Measurements from ENCODE around the gene AMBRA1.

AMBRA1 gene

DNA sequence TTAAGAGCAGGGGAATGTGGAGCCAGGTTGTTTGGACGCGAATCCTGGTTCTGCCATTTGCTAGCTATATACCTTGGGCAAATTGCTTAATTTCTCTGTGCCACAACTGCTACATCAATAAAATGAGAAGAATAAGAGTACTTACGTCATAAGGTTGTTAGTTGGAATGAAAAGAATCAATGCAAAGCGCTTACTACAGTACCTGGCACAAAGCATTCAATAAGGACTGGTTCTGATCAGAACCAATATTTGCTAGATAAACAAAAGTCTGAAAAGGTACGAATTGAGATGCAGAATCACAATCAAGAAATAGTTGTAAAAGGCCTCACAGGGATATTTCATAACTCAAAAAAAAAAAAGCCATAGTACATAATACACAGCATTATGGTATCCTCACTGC, 11.2 kb downstream of the AMBRA1 start:
- Histone ChIP-seq H3K9me3 (peaks cover 5% of the 10 kb centered on the region; the same call in 1 of the 2 replicates), H3K4me3 (no peak overlapping the region), H3K4me2 (no peak overlapping the region), H3K9ac (no peak overlapping the region), H3K4me1 (no peaks in the 10 kb centered on the region), H3K36me3 (peaks cover 33% of the 10 kb centered on the region), H3K27ac (no peak overlapping the region), H3K27me3 (no peaks in the 10 kb centered on the region), H4K20me1 (peaks cover 70% of the 10 kb centered on the region)
- TF ChIP-seq Cebpa-rat (IDR thresholded peaks at IDR 0.05): no peak

DNA sequence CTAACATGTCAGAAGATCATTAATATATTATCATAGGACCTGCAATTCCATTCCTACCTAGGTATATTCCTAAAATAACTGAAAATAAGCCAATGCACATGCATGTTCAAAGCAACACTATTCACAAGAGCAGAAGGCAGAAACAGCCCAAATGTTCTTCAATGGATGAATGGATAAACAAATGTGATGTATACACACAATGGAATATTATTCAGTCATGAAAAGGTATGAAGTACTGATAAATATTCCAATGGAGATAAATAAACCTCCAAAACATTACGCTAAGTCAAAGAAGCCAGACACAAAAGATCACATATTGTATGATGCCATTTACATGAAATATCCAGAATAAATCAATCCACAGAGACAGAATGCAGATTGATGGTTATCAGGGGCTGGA, 16.8 kb downstream of the AMBRA1 start:
- H3K9me3 ChIP-seq: peaks cover 15% of the 10 kb centered on the region; the same call in 1 of the 2 replicates
- H3K4me2 ChIP-seq: no peak overlapping the region
- H3K27me3 ChIP-seq: no peaks in the 10 kb centered on the region
- no peak overlapping the region for H3K9ac ChIP-seq
- peaks cover 41% of the 10 kb centered on the region for H3K36me3 ChIP-seq
- peaks cover 81% of the 10 kb centered on the region for H4K20me1 ChIP-seq
- no peaks in the 10 kb centered on the region for H3K4me1 ChIP-seq
- H3K4me3 ChIP-seq: no peak overlapping the region
- no peak for TF ChIP-seq Cebpa-rat (IDR thresholded peaks at IDR 0.05)
- no peak overlapping the region for H3K27ac ChIP-seq

DNA sequence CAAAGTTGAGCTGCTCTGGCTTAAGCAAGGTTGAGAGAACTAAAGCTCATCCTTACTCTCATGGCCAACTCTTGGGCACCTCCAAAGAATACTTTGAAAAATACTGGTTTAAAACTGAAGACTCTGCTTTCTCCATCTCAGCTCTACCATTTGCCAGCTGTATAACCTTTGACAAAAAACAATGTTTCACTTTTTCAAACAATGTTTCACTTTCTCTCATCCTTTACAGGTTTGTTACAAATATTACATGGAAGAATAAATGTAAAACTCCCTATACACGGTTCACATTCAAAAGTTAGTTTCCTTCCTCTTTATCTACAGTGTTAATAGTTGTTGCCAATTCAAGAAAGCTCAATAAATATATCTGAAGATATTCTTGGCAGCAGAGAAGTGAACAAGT, 19.2 kb downstream of the AMBRA1 start:
- TF ChIP-seq Cebpa-rat (IDR thresholded peaks at IDR 0.05): no peak
- H3K27ac ChIP-seq: no peak overlapping the region
- H3K4me2 ChIP-seq: no peak overlapping the region
- peaks cover 31% of the 10 kb centered on the region for H3K36me3 ChIP-seq
- H4K20me1 ChIP-seq: peaks cover 81% of the 10 kb centered on the region
- no peaks in the 10 kb centered on the region for H3K4me1 ChIP-seq
- no peak overlapping the region for H3K4me3 ChIP-seq
- no peak overlapping the region for H3K9ac ChIP-seq
- H3K27me3 ChIP-seq: no peaks in the 10 kb centered on the region
- peaks cover 19% of the 10 kb centered on the region; the same call in 1 of the 2 replicates for H3K9me3 ChIP-seq

DNA sequence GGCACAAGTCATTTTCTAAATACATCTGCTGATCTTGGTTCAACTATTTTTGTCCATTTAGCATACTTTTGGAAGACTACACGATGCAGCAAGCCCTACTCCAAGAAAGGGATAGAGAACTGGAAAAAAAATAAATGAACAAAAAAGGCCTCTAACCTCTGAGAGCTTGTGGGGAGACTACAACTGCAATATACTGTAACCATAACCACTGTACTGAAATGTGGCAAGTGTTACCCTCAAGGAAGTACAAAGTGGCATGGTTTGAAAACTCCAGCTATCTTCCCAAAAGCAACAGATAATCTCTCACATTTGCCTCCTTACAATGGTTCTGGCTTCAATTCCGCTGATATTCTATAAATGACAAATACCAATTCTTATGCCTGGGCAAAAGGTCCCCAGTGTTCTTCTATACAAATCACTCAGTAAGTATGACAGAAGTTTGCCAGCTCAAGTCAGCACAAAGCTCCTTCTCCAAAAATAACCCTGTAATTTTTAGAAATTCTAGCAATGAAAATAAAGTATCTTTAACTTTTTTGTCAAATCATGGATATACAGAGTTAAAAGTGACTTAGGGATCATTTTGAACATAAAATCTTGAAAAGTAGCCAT, 22.9 kb downstream of the AMBRA1 start:
- Histone ChIP-seq H4K20me1 (peaks cover 71% of the 10 kb centered on the region), H3K9me3 (peaks cover 38% of the 10 kb centered on the region), H3K9ac (no peak overlapping the region), H3K4me2 (no peak overlapping the region), H3K4me3 (no peak overlapping the region), H3K27me3 (no peaks in the 10 kb centered on the region), H3K27ac (no peak overlapping the region), H3K4me1 (no peaks in the 10 kb centered on the region), H3K36me3 (peaks cover 34% of the 10 kb centered on the region)
- TF ChIP-seq Cebpa-rat (IDR thresholded peaks at IDR 0.05): no peak

DNA sequence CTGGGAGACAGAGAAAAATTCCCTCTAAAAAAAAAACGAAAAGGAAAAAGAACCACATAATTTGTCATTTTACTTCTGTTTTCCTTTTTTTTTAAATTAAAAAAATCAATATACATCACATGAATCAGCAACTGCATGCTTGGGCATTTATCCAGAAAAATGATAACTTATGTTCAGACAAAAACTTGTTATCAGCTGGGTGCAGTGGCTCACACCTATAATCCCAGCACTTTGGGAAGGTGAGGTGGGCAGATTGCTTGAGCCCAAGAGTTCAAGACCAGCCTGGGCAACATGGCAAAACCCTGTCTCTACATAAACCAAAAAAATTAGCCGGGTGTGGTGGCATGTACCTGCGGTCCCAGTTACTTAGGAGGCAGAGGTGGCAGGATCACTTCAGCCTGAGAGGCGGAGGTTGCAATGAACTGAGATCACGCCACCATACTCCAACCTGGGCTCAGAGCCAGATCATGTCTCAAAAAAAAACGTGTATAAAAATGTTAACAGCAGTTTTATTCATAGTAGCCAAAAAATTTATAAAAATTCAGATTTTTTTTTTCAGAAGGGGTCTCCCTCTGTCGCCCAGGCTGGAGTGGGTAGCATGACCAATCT, 28.5 kb downstream of the AMBRA1 start:
- Histone ChIP-seq H3K9ac (no peak overlapping the region), H3K4me3 (no peak overlapping the region), H3K27me3 (no peaks in the 10 kb centered on the region), H3K4me2 (no peak overlapping the region), H3K36me3 (peaks cover 16% of the 10 kb centered on the region), H4K20me1 (peaks cover 87% of the 10 kb centered on the region), H3K27ac (no peak overlapping the region), H3K4me1 (peaks cover 18% of the 10 kb centered on the region), H3K9me3 (peaks cover 23% of the 10 kb centered on the region)
- no peak for TF ChIP-seq Cebpa-rat (IDR thresholded peaks at IDR 0.05)

DNA sequence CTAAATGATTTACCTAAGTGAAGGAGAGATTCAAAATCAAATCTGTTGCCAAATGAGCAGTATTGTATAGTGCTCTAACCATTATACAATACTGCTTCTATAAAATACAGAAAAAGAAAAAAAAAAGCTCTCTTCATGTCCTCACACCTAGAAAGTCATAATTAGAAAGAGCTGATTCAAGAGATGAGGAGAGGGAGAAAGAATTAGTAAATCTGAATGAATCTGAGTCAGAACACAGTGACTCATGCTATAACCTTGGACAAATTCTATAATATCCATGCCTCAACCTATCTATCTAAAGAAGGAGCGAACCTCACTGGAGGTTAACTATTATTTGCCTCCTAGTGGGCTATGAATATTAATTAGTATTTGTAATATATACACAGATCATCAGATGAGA, 29.4 kb downstream of the AMBRA1 start:
- Histone ChIP-seq H4K20me1 (peaks cover 87% of the 10 kb centered on the region), H3K9me3 (peaks cover 18% of the 10 kb centered on the region), H3K27ac (no peak overlapping the region), H3K4me3 (no peak overlapping the region), H3K9ac (no peak overlapping the region), H3K4me1 (peaks cover 27% of the 10 kb centered on the region), H3K27me3 (no peaks in the 10 kb centered on the region), H3K4me2 (no peak overlapping the region), H3K36me3 (peaks cover 16% of the 10 kb centered on the region)
- TF ChIP-seq Cebpa-rat (IDR thresholded peaks at IDR 0.05): no peak

DNA sequence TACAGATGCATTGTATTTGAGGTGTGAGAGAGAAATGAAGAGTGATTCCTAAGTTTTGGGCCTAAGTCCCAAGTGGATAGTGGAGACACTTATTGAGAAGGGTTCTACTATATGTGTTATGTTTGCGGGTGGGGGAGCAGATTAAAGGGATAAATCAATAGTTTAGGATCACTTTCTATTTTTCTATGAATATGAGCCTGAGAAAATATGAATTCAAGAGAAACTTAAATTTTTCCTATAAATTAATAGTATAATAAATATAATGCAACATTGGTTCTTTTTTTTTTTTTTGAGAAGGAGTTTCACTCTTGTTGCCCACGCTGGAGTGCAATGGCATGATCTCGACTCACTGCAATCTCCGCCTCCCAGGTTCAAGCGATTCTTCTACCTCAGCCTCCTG, 31.3 kb downstream of the AMBRA1 start:
- Histone ChIP-seq H3K9ac (no peak overlapping the region), H4K20me1 (peaks cover 100% of the 10 kb centered on the region), H3K9me3 (peaks cover 3% of the 10 kb centered on the region), H3K27me3 (no peaks in the 10 kb centered on the region), H3K27ac (no peak overlapping the region), H3K4me1 (peaks cover 32% of the 10 kb centered on the region), H3K36me3 (peaks cover 7% of the 10 kb centered on the region), H3K4me3 (no peak overlapping the region), H3K4me2 (no peak overlapping the region)
- TF ChIP-seq Cebpa-rat (IDR thresholded peaks at IDR 0.05): no peak

DNA sequence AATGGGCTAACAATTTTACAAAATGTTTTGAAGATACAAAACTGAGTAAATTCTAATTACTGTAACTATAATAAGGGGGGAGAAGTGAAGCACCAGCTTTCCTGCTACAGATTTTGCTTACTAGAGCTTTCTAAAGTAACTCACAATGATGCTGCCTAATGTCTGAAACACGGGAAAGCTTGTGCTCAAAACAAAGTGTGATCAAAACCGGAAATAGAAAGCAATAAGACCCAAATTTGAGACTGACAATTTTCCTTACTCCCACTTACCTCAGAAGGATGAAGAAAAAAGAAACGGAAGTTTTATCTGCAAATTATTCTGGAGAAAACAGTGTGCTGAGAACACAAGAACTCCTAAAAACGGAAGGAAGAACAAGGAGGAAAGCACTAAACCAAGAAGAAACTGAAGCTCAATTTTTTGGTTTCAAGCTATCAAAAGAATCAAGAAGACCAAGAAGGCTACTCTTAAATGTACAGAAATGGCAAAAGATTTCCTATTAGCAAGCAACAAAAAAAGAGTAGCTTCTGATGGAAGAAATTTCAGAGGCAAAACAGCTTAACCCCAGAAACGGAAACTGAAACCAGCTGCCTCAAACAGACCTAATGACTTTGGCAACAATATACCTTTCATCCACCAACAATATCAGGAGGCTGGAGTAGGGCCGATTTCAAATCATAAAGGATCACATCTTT, 33.4 kb downstream of the AMBRA1 start:
- peak overlapping the region; percentile 69 for H3K9ac ChIP-seq
- H3K4me1 ChIP-seq: peaks cover 42% of the 10 kb centered on the region
- no peaks in the 10 kb centered on the region for H3K9me3 ChIP-seq
- H3K36me3 ChIP-seq: no peaks in the 10 kb centered on the region
- no peak for TF ChIP-seq Cebpa-rat (IDR thresholded peaks at IDR 0.05)
- peak overlapping the region; percentile 42 for H3K27ac ChIP-seq
- H3K27me3 ChIP-seq: no peaks in the 10 kb centered on the region
- H3K4me3 ChIP-seq: peak overlapping the region; percentile 46; the same call in 1 of the 2 replicates
- peaks cover 100% of the 10 kb centered on the region for H4K20me1 ChIP-seq
- peak overlapping the region; percentile 83 for H3K4me2 ChIP-seq

DNA sequence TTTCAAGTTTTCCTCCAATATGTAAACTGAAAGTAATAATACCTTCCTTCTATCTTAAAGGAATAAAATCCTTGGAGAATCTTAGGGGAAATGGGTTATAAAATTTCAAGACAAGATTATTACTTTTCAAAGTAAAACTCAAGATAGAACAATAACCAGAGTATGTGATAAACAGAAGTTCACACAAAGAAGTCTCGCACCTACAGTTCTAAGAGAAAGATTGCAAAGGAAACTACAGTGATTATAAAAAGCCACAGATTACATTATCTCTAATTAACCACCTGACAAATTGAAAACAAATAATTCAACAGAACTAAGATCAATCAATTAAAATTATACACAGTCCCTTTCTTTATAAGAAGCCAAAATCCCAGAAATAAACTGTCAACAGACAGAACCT, 34.0 kb downstream of the AMBRA1 start:
- no peak for TF ChIP-seq Cebpa-rat (IDR thresholded peaks at IDR 0.05)
- H3K4me2 ChIP-seq: peak overlapping the region; percentile 83
- peak overlapping the region; percentile 42; the same call in 1 of the 2 replicates for H3K27ac ChIP-seq
- H3K27me3 ChIP-seq: no peaks in the 10 kb centered on the region
- peaks cover 49% of the 10 kb centered on the region for H3K4me1 ChIP-seq
- H3K36me3 ChIP-seq: no peaks in the 10 kb centered on the region
- H3K4me3 ChIP-seq: 0 out of 2 replicates have a peak overlapping the region, but pooled peaks have one; percentile 46
- peaks cover 100% of the 10 kb centered on the region for H4K20me1 ChIP-seq
- H3K9ac ChIP-seq: 0 out of 2 replicates have a peak overlapping the region, but pooled peaks have one; percentile 69
- no peaks in the 10 kb centered on the region for H3K9me3 ChIP-seq

DNA sequence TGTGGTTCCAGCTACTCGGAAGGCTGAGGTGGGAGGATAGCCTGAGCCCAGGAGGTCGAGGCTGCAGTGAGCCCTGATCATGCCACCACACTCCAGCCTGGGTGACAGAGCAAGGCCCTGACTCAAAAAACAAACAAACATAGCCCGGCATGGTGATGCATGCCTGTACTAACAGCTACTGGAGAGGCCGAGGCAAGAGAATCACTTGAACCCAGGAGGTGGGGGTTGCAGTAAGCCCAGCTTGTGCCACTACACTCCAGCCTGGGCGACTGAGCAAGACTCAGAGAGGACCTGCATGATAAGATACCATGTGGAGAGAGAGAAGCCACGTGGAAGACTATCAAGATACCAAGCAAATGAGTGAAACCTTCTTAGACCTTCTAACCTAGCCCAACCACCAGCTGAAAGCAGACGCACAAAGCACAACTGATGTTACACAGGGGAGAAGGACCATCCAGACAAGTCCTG, 36.1 kb downstream of the AMBRA1 start:
- no peak for TF ChIP-seq Cebpa-rat (IDR thresholded peaks at IDR 0.05)
- Histone ChIP-seq H3K27ac (no peak overlapping the region), H3K4me3 (no peak overlapping the region), H3K27me3 (no peaks in the 10 kb centered on the region), H3K36me3 (no peaks in the 10 kb centered on the region), H3K4me1 (peaks cover 66% of the 10 kb centered on the region), H3K9ac (no peak overlapping the region), H3K9me3 (peaks cover 5% of the 10 kb centered on the region; the same call in 1 of the 2 replicates), H4K20me1 (peaks cover 100% of the 10 kb centered on the region), H3K4me2 (no peak overlapping the region)
